Aorta (tissue), 5 donors: ENCODE data around the gene GFOD1. TPM values are rescaled to one million over a fixed set of nuclear protein-coding genes. Genes with fewer than 3 reads are reported as not detected.
"Not testable (repeated sequence)": the region's sequence is repeated elsewhere in the genome, so short reads cannot be mapped to it uniquely, and the experiment has no call there.

ENCODE experiments used
- ATAC-seq: fragments of 200-7000 bp; cut with Tn5 transposase; one replicate; pipeline ENCODE4 v1.9.1; 2022; ENCODE audit warnings: moderate library complexity; ENCODE audit not compliant: low FRiP score
- DNase-seq, 2 donors: peaks; one replicate each; pipeline ENCODE4 v3.0.0-alpha.2; 2020
- H3K27ac ChIP-seq, 2 donors: one replicate each; pipeline ENCODE4 v1.5.1; 2013; ENCODE audit warnings: low read length in 2 of 2, mild to moderate bottlenecking in 2 of 2, moderate library complexity in 2 of 2, control low read depth in 1 of 2, inconsistent platforms in 1 of 2, low read depth in 1 of 2
- H3K27me3 ChIP-seq, 2 donors: one replicate each; pipeline ENCODE4 v1.6.1; 2013; ENCODE audit warnings: control low read depth in 1 of 2, low read length in 1 of 2, mild to moderate bottlenecking in 1 of 2, moderate library complexity in 1 of 2; ENCODE audit not compliant: insufficient read depth in 2 of 2, control insufficient read depth in 1 of 2
- H3K36me3 ChIP-seq, 2 donors: one replicate each; pipeline ENCODE4 v1.6.1; 2013; ENCODE audit warnings: control low read depth in 1 of 2, low read length in 1 of 2, mild to moderate bottlenecking in 1 of 2; ENCODE audit not compliant: insufficient read depth in 2 of 2, control insufficient read depth in 1 of 2
- H3K4me1 ChIP-seq, 2 donors: one replicate each; pipeline ENCODE4 v1.6.1; 2013; ENCODE audit warnings: low read length in 2 of 2, control low read depth in 1 of 2, mild to moderate bottlenecking in 1 of 2, moderate library complexity in 1 of 2; ENCODE audit not compliant: insufficient read depth in 2 of 2, control insufficient read depth in 1 of 2
- H3K4me3 ChIP-seq, 2 donors: one replicate each; pipeline ENCODE4 v1.5.1; 2013; ENCODE audit warnings: low read length in 2 of 2, control low read depth in 1 of 2, mild to moderate bottlenecking in 1 of 2
- H3K9me3 ChIP-seq: one replicate; pipeline ENCODE4 v1.6.1; 2013; ENCODE audit warnings: mild to moderate bottlenecking, low read length; ENCODE audit not compliant: control insufficient read depth
- WGBS, 2 donors: extraction: QIAGEN DNeasy Blood & Tissue Kit; methylation state at CpG; one replicate each; pipeline ENCODE4 v1.1.7; 2013; 5-methylcytosine and 5-hydroxymethylcytosine counted together
- intact Hi-C, 2 donors: fragments of 100-400 bp; cut with DNase I; formaldehyde crosslinking; loops; one replicate each; pipeline versions ENCODE4 v1.14.2 to v1.15.0; 2022
- polyA plus RNA-seq, 2 donors: library from polyadenylated mRNA; stranded (reverse); fragments of 200-250 nt; gene quantifications; one replicate each; pipeline ENCODE4 v1.2.3, GENCODE V29; 2013
- total RNA-seq, 2 donors: library from RNA; stranded (reverse); fragmentation: NEBNext Ultra II Directional; extraction: Animal tissue kit (Norgen Biotek cat#: 25700); gene quantifications; one replicate each; pipeline ENCODE4 v1.2.1, GENCODE V29; 2021
- donor health status: healthy with polysubstance abuse.
- donor health status: Bipolar disorder and iron deficiency.
- donor health status: DM: no; HTN: no; CAD: no.
- donor health status: DM: no; HTN: no; CAD: no.
- donor health status: DM: yes; HTN: yes; CAD: no.

Gene GFOD1
- total and polyA plus RNA-seq, 4 donors, result 1.6 to 17.3 (median 9.2) TPM

DNA sequence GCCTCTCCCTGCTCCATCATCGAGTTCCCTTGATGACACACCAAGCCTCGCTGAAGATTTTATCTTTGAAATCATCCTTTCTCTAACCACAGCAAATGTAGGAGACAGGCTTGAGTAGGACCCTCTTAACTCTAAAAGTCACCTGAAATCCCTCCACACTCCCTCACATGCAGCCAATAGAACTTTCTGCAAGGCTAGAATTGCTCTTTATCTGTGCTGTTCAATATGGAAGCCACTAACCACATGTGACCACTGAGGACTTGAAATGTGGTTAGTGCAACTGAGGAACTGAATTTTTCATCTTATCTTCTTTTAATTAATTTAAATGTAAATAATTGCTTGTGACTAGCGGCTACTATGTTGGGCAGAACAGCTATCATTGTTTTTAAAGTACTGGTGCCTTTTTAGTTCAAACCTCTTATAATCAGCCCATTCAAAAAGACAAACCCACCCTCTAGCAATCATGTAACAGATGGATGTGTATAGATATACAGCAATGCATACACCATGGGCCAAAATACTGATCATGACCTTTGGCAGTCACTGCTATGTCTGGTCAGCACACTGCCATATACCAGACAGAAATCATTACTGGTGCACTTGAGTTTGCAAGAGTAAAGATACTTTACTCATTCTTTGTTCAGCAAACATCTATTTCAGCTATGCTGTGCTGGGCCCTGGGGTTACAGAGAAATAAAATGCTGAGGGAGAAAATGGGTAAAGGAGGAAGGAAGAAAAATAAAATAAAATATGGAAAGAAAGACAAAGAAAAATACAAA lies 50.0 kb downstream of the GFOD1 start:
- 95 to 98% methylated on average over 3 of the region's 3 CpGs for WGBS, 2 donors
- H3K36me3 ChIP-seq, result no peaks in the 10 kb centered on the region
- intact Hi-C loops, result loop anchor here in 1 of 2 donors (10.0 kb wide), 1 partner anchor 73 kb away; no protein-coding TSS in a partner anchor

DNA sequence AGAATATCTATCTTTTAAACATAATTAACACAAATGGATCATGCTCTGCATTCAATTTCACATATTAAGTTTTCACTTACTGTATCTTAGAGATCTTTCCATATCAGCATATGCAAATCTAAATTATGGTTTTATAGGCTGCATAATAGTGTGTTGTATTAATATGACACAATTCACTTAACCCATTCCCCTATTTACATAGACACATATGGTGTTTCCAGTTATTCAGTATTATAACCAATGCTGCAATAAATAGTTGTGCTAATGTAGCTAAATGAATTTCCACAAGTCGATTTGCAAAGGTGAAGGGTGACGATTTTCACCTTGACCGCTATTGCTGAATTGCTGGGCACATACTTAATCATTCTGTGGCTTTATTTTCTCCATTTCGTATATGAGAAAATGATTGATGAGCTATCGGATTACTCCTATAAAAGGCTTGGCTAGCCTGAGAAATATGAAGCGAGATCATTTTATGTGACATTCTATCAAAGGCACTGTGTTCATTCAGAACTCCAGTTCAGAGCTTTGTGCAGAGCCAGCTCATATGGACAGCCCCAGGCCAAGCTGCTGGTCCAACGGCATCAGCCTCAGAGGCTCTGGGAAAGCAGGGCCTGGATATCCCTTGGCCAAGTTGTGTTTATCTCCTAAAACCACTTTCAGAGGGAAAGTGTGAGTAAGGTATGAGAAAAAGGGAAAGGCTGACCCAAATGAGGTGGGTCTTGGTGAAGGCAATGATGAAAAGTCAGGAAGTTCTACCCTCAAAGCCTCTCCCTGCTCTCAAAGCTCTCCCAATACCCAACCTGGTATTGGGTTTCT lies 50.8 kb downstream of the GFOD1 start:
- ATAC-seq (no peak), DNase-seq (no peak)
- H3K36me3 ChIP-seq, result no peaks in the 10 kb centered on the region
- intact Hi-C loops, result loop anchor here in 1 of 2 donors (10.0 kb wide), 1 partner anchor 72 kb away; no protein-coding TSS in a partner anchor
- H3K27me3 ChIP-seq, result no peaks in the 10 kb centered on the region
- no peak overlapping the region for H3K4me3 ChIP-seq
- WGBS, 2 donors, result 88 to 91% methylated on average over 7 of the region's 7 CpGs
- no peak overlapping the region for H3K27ac ChIP-seq
- H3K4me1 ChIP-seq, result peaks cover 0 to 1% of the 10 kb centered on the region in 2 donors
- no peaks in the 10 kb centered on the region for H3K9me3 ChIP-seq

More for the DNA sequence above, 50.0 kb downstream of the GFOD1 start:
- ATAC-seq, result no peak
- Histone ChIP-seq H3K4me3 (no peak overlapping the region), H3K27me3 (no peaks in the 10 kb centered on the region), H3K27ac (no peak overlapping the region), H3K9me3 (no peaks in the 10 kb centered on the region), H3K4me1 (peaks cover 0 to 1% of the 10 kb centered on the region in 2 donors)
- DNase-seq, result no peak

DNA sequence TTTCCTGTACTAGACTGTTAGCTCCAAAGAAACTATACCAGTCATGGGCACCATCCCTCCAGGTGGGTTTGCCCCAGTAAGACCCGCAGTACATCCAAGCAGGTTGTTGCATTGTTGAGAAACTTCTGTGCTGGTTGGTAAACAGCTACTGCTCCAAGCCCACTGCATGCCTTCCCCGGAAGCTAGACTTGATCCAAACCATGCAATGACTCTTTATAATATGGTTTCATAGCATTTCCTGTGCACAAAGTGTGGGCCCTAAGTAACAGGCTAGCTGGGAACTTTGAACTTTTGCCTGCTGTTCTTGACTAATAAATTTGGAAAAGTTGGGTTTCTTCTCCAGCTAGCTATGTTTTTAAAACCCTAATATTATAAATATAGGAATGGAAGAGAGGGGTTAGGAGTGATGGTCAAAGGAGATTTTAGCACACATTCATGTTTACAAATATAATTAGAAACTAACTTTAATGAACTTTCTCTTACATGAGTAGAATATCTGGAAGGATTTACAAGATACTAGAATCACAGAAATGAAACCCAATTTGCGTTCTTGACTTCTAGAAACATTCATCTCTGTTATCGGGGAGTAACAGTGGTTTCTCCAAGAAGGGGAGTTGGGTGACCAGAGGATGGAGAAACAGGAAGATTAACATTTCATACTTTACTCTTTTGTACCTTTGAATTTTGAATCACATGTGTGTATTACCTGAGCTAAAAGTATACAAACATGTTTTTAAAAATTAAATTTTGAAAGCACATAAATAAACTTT lies 51.7 kb downstream of the GFOD1 start:
- no peak for ATAC-seq
- Histone ChIP-seq H3K4me3 (no peak overlapping the region), H3K27ac (no peak overlapping the region), H3K4me1 (peaks cover 0 to 1% of the 10 kb centered on the region in 2 donors), H3K9me3 (no peaks in the 10 kb centered on the region), H3K36me3 (no peaks in the 10 kb centered on the region), H3K27me3 (no peaks in the 10 kb centered on the region)
- DNase-seq, result no peak
- WGBS, 2 donors, result 63 to 66% methylated on average over 4 of the region's 4 CpGs
- intact Hi-C loops, result loop anchor here in 1 of 2 donors (10.0 kb wide), 1 partner anchor 71 kb away; no protein-coding TSS in a partner anchor

DNA sequence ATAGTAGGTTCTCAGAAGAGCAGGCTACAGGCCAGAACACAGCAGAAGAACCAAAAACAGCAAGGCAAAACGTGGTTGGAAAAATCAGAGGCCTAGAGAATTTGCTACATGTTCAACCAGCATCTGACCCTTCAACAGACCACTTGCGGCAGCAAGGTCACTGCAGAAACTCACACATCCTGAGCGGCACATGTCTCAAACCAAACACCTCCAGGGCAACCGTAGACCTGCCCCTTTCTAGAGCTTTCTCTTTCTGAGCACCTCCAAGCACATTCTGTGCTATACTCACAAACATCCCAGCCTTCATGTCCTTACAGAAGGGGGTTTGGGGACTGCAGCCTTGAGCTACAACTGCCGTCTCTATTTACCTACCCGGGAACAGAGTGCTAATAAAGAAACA lies 52.6 kb downstream of the GFOD1 start:
- peaks cover 0 to 1% of the 10 kb centered on the region in 2 donors for H3K4me1 ChIP-seq
- H3K4me3 ChIP-seq, result no peak overlapping the region
- intact Hi-C loops, result loop anchor here in 1 of 2 donors (10.0 kb wide), 1 partner anchor 70 kb away; no protein-coding TSS in a partner anchor
- DNase-seq (no peak), ATAC-seq (no peak)
- H3K27me3 ChIP-seq, result no peaks in the 10 kb centered on the region
- no peaks in the 10 kb centered on the region for H3K36me3 ChIP-seq
- H3K9me3 ChIP-seq, result no peaks in the 10 kb centered on the region
- no peak overlapping the region for H3K27ac ChIP-seq
- 94 to 96% methylated on average over 6 of the region's 6 CpGs for whole genome bisulfite sequencing, 2 donors

DNA sequence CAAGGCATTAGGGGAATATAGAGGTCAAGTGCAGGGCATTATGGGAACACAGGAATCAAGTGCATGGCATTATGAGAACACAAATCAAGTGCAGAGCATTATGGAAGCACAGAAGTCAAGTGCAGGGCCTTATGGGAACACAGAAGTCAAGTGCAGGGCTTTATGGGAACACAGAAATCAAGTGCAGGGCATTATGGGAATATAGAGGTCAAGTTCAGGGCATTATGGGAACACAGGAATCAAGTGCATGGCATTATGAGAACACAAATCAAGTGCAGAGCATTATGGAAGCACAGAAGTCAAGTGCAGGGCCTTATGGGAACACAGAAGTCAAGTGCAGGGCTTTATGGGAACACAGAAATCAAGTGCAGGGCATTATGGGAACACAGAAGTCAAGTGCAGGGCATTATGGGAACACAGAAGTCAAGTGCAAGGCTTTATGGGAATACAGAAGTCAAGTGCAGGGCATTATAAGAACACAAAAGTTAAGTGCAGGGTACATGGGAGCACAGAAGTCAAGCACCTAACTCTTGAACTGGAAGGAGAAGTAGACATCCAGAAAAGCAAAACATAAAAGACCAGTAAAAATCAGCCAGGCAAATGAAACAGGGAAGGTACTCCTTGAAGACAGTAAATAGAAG lies 53.1 kb downstream of the GFOD1 start:
- not testable (repeated sequence) for H3K4me1 ChIP-seq, ATAC-seq

DNA sequence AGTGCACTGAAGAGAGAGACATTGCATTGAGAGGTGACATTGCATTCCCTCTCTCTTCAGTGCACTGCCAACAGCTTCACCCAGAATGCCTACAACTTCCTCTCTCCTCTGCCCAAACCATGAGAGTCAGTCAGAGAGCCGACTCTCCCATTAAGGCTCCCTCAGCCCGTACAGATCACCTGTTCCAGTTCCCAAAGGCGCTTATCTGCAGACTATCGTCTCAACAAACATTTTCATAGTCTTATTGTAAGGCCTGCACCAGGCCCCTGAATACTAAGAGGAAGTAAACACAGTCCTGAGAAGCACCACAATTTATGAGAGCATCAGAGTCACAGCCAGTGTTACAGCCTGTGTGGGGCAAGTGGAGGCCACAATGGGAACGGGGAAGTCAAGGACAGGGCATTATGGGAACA lies 53.7 kb downstream of the GFOD1 start:
- Histone ChIP-seq H3K27me3 (no peaks in the 10 kb centered on the region), H3K4me1 (peaks cover 0 to 1% of the 10 kb centered on the region in 2 donors), H3K36me3 (no peaks in the 10 kb centered on the region), H3K4me3 (no peak overlapping the region), H3K27ac (no peak overlapping the region), H3K9me3 (no peaks in the 10 kb centered on the region)
- ATAC-seq, result no peak
- intact Hi-C loops, result loop anchor here in 1 of 2 donors (10.0 kb wide), 1 partner anchor 69 kb away; no protein-coding TSS in a partner anchor
- no peak for DNase-seq
- 94 to 96% methylated on average over 5 of the region's 5 CpGs for WGBS, 2 donors

More for the DNA sequence above, 53.1 kb downstream of the GFOD1 start:
- intact Hi-C loops, result loop anchor here in 1 of 2 donors (10.0 kb wide), 1 partner anchor 69 kb away; no protein-coding TSS in a partner anchor
- not testable (repeated sequence) for H3K4me3 ChIP-seq, H3K27me3 ChIP-seq, DNase-seq, H3K9me3 ChIP-seq, H3K36me3 ChIP-seq, H3K27ac ChIP-seq

DNA sequence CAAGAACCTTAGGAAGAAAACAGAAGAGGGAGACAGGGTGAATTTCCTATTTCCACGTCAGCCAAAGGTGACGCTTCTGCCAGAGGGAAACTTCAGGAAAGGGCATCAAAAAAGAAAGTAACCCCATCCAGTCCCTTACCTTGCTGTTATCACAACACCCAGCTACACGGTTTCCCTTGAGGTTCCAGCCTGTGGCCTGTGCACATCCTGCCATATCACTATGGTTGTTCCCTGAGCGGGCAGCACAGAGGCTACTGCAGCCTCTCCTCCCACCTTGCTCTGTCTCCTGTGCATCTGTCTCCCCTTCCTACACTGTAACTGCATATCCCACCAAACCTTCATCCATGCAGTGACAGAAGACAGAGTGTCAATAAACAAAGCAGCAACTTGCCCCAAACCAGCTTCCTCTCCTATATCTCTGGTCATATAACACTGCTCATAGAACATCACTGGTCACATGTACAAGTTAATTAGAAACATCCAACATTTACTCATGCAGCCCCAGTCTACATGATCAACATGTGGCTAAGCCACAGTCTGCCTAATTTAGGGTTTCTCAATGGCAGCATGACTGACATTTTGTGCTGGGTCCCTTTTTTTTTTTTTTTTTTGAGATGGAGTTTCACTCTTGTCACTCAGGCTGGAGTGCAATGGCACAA lies 54.7 kb downstream of the GFOD1 start:
- Histone ChIP-seq H3K27ac (no peak overlapping the region), H3K9me3 (no peaks in the 10 kb centered on the region), H3K27me3 (no peaks in the 10 kb centered on the region), H3K36me3 (no peaks in the 10 kb centered on the region), H3K4me3 (no peak overlapping the region), H3K4me1 (peaks cover 0 to 1% of the 10 kb centered on the region in 2 donors)
- intact Hi-C loops, result loop anchor here in 1 of 2 donors (10.0 kb wide), 1 partner anchor 68 kb away; no protein-coding TSS in a partner anchor
- DNase-seq (no peak), ATAC-seq (no peak)
- 90 to 97% methylated on average over 4 of the region's 4 CpGs for WGBS, 2 donors
